SK-N-SH (cell line): ENCODE results near the gene RNF212. TPM values are rescaled to one million over a fixed set of nuclear protein-coding genes. Genes with fewer than 3 reads are reported as not detected.

Source experiments
- CTCF ChIA-PET: fragments of 300-600, 350-600 bp; formaldehyde crosslinking; extraction: SDS; loops from one replicate; lab custom pipeline; 2021; lab: Yijun Ruan, JAX
- POLR2A ChIA-PET: fragments of 350-600 bp; sonication (Branson Sonifier 250); formaldehyde crosslinking; extraction: SDS; loops from one replicate; lab custom pipeline; 2020; ENCODE audit warnings: antibody characterized with exemption, inconsistent platforms; lab: Yijun Ruan, JAX
- DNase-seq: peaks from one replicate; pipeline ENCODE4 v3.0.0; 2012
- H2AFZ ChIP-seq: fragments of 200-600 bp; sonication (generic); 2 replicates; pipeline ENCODE4 v1.8.1; 2016; ENCODE audit warnings: antibody characterized with exemption, mild to moderate bottlenecking, low read depth
- H3F3A ChIP-seq: fragments of 200-600 bp; sonication (generic); replicated peaks from 2 replicates; pipeline ENCODE3; 2016; ENCODE audit warnings: antibody characterized with exemption, mild to moderate bottlenecking; ENCODE audit not compliant: insufficient read depth
- H3K27ac ChIP-seq, 2 experiments: fragments of 200-500 bp in 1 of 2; fragments of 200-600 bp in 1 of 2; sonication (Bioruptor generic) in 1 of 2; sonication (generic), shearing (Covaris generic) in 1 of 2; 2 replicates each; pipeline versions ENCODE4 v1.5.1 to v1.6.1; 2014 to 2016; ENCODE audit warnings: low read depth in 2 of 2, inconsistent platforms in 1 of 2, low read length in 1 of 2, mild to moderate bottlenecking in 1 of 2, mixed read lengths in 1 of 2
- H3K27me3 ChIP-seq: fragments of 200-600 bp; sonication (generic), shearing (Covaris generic); 2 replicates; pipeline ENCODE4 v1.6.1; 2016; ENCODE audit warnings: mixed run types; ENCODE audit not compliant: insufficient read depth
- H3K36me3 ChIP-seq, 2 experiments: fragments of 200-500 bp in 1 of 2; fragments of 200-600 bp in 1 of 2; sonication (Bioruptor generic) in 1 of 2; sonication (generic) in 1 of 2; replicated peaks in 1 of 2; 2 replicates each; pipeline versions ENCODE3 to v1.5.1; 2014 to 2016; ENCODE audit warnings: low read length in 1 of 2, mild to moderate bottlenecking in 1 of 2; ENCODE audit not compliant: insufficient read depth in 2 of 2, control insufficient read depth in 1 of 2
- H3K4me1 ChIP-seq, 2 experiments: fragments of 200-500 bp in 1 of 2; fragments of 200-600 bp in 1 of 2; sonication (Bioruptor generic) in 1 of 2; sonication (generic), shearing (Covaris generic) in 1 of 2; 2 replicates each; pipeline versions ENCODE4 v1.5.1 to v1.6.1; 2014 to 2016; ENCODE audit warnings: low read depth in 1 of 2, low read length in 1 of 2, mixed run types in 1 of 2; ENCODE audit not compliant: insufficient read depth in 2 of 2, control insufficient read depth in 1 of 2
- H3K4me2 ChIP-seq: fragments of 200-600 bp; sonication (generic), shearing (Covaris generic); 2 replicates; pipeline ENCODE4 v1.6.1; 2017; ENCODE audit warnings: mixed run types
- H3K4me3 ChIP-seq, 2 experiments: fragments of 200-500 bp in 1 of 2; fragments of 200-600 bp in 1 of 2; sonication (Bioruptor generic) in 1 of 2; sonication (generic), shearing (Covaris generic) in 1 of 2; 2 replicates each; pipeline versions ENCODE4 v1.5.1 to v1.8.1; 2014 to 2016; ENCODE audit warnings: low read depth in 2 of 2, inconsistent platforms in 1 of 2, low read length in 1 of 2, mild to moderate bottlenecking in 1 of 2, mixed read lengths in 1 of 2, moderate library complexity in 1 of 2
- H3K79me2 ChIP-seq: fragments of 200-600 bp; sonication (generic); 2 replicates; pipeline ENCODE4 v1.8.1; 2017; ENCODE audit warnings: mild to moderate bottlenecking; ENCODE audit not compliant: insufficient read depth
- H3K9ac ChIP-seq: fragments of 200-600 bp; sonication (generic); 2 replicates; pipeline ENCODE4 v1.6.1; 2017; ENCODE audit warnings: mixed run types
- H3K9me2 ChIP-seq: fragments of 200-600 bp; sonication (generic); 2 replicates; pipeline ENCODE4 v1.6.1; 2017; ENCODE audit warnings: mixed run types
- H3K9me3 ChIP-seq: fragments of 200-600 bp; sonication (generic); 2 replicates; pipeline ENCODE4 v1.6.1; 2017; ENCODE audit warnings: mixed run types, mild to moderate bottlenecking, moderate library complexity
- H4K20me1 ChIP-seq: fragments of 200-600 bp; sonication (generic); 2 replicates; pipeline ENCODE4 v1.6.1; 2017; ENCODE audit warnings: mild to moderate bottlenecking, mixed run types; ENCODE audit not compliant: insufficient read depth
- ELF1 ChIP-seq: IDR thresholded peaks from 2 replicates; pipeline ENCODE4 v1.4.0; 2012
- FOXM1 ChIP-seq: IDR thresholded peaks from 2 replicates; pipeline ENCODE4 v1.4.0; 2012; ENCODE audit warnings: low read depth, mild to moderate bottlenecking
- JUND ChIP-seq: IDR thresholded peaks from 2 replicates; pipeline ENCODE4 v1.4.0; 2012
- MEF2A ChIP-seq: IDR thresholded peaks from 2 replicates; pipeline ENCODE4 v1.4.0; 2012; ENCODE audit warnings: low read depth, borderline replicate concordance
- NFIC ChIP-seq: IDR thresholded peaks from 2 replicates; pipeline ENCODE4 v1.4.0; 2012; ENCODE audit warnings: borderline replicate concordance
- POLR2AphosphoS5 ChIP-seq: IDR thresholded peaks from 2 replicates; pipeline ENCODE4 v1.6.1; 2012; ENCODE audit warnings: low read depth, low read length
- RAD21 ChIP-seq: IDR thresholded peaks from 2 replicates; pipeline ENCODE4 v1.6.1; 2012; ENCODE audit warnings: mild to moderate bottlenecking, low read length
- RFX5 ChIP-seq: IDR thresholded peaks from 2 replicates; pipeline ENCODE4 v1.6.1; 2012; ENCODE audit warnings: mild to moderate bottlenecking, improper control_type of control experiment, low read length
- TEAD4 ChIP-seq: IDR thresholded peaks from 2 replicates; pipeline ENCODE4 v1.4.0; 2012; ENCODE audit warnings: mild to moderate bottlenecking, borderline replicate concordance; ENCODE audit not compliant: insufficient read depth
- YY1 ChIP-seq: IDR thresholded peaks from 2 replicates; pipeline ENCODE4 v1.4.0; 2012; ENCODE audit warnings: low read depth, mild to moderate bottlenecking
- WGBS: methylation state at CpG from one replicate; pipeline ENCODE4 v1.1.6; 2017; ENCODE audit warnings: low lambda C conversion rate; 5-methylcytosine and 5-hydroxymethylcytosine counted together
- polyA plus RNA-seq, 3 experiments: library from polyadenylated mRNA; depleted of rRNA; stranded (reverse); fragments of >200 nt; gene quantifications; 2 replicates each; pipeline ENCODE4 v1.2.3, GENCODE V29; 2012
- TF ChIP-seq, protein P1 (sequence below): fragments of 150-350 bp; IDR thresholded peaks from 2 replicates; pipeline ENCODE4 v1.6.1; 2017; ENCODE audit warnings: antibody characterized with exemption, low read length, low read depth, borderline replicate concordance
- TF ChIP-seq, protein P2 (sequence below): IDR thresholded peaks from 2 replicates; pipeline ENCODE4 v1.6.1; 2012; ENCODE audit warnings: mild to moderate bottlenecking, low read depth, low read length, moderate library complexity

RNF212 gene
- polyA plus RNA-seq, 1 of the 3 experiments (the other 2 are of a cell fraction) = 7.0 TPM

DNA sequence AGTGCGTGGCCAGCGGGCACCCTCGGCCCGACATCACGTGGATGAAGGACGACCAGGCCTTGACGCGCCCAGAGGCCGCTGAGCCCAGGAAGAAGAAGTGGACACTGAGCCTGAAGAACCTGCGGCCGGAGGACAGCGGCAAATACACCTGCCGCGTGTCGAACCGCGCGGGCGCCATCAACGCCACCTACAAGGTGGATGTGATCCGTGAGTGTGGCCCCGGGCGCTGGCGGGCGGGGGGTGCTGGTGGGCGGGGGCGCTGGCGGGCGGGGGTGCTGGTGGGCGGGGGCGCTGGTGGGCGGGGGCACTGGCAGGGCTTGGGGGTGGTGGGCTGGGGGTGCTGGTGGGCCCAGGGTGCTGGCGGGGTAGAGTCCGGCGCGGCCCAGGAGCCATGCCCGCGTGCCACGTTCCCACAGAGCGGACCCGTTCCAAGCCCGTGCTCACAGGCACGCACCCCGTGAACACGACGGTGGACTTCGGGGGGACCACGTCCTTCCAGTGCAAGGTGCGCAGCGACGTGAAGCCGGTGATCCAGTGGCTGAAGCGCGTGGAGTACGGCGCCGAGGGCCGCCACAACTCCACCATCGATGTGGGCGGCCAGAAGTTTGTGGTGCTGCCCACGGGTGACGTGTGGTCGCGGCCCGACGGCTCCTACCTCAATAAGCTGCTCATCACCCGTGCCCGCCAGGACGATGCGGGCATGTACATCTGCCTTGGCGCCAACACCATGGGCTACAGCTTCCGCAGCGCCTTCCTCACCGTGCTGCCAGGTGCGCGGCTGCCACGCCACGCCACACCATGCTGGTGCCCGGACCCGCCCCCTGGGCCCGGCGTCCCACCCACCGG lies 89.2 kb downstream of the RNF212 start:
- Histone ChIP-seq H2AFZ (no peak overlapping the region), H3K9ac (no peak overlapping the region), H3K9me2 (no peaks in the 10 kb centered on the region), H3K4me3 (no peak overlapping the region), H3K36me3 (peaks cover 0 to 4% of the 10 kb centered on the region in 2 experiments), H4K20me1 (peaks cover 1% of the 10 kb centered on the region; the same call in 1 of the 2 replicates), H3K9me3 (no peaks in the 10 kb centered on the region), H3K79me2 (no peaks in the 10 kb centered on the region), H3K27me3 (no peaks in the 10 kb centered on the region), H3K4me2 (no peak overlapping the region), H3K27ac (no peak overlapping the region), H3K4me1 (no peaks in the 10 kb centered on the region; a peak in 1 of 4 replicates), H3F3A (peaks cover 8% of the 10 kb centered on the region)
- 97% methylated on average over 32 of the region's 83 CpGs for WGBS
- ChIA-PET CTCF (interaction anchor here (0.9 kb wide), 1 partner anchor 8 kb away, joined by 3 read pairs; no protein-coding TSS in a partner anchor), POLR2A (no interaction called here)
- no peak for TF ChIP-seq TEAD4
- TF ChIP-seq POLR2AphosphoS5 = no peak
- TF ChIP-seq, protein P1, sequence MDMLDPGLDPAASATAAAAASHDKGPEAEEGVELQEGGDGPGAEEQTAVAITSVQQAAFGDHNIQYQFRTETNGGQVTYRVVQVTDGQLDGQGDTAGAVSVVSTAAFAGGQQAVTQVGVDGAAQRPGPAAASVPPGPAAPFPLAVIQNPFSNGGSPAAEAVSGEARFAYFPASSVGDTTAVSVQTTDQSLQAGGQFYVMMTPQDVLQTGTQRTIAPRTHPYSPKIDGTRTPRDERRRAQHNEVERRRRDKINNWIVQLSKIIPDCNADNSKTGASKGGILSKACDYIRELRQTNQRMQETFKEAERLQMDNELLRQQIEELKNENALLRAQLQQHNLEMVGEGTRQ = no peak
- no peak for TF ChIP-seq MEF2A
- TF ChIP-seq FOXM1 = no peak
- no peak for TF ChIP-seq RAD21
- TF ChIP-seq, protein P2, sequence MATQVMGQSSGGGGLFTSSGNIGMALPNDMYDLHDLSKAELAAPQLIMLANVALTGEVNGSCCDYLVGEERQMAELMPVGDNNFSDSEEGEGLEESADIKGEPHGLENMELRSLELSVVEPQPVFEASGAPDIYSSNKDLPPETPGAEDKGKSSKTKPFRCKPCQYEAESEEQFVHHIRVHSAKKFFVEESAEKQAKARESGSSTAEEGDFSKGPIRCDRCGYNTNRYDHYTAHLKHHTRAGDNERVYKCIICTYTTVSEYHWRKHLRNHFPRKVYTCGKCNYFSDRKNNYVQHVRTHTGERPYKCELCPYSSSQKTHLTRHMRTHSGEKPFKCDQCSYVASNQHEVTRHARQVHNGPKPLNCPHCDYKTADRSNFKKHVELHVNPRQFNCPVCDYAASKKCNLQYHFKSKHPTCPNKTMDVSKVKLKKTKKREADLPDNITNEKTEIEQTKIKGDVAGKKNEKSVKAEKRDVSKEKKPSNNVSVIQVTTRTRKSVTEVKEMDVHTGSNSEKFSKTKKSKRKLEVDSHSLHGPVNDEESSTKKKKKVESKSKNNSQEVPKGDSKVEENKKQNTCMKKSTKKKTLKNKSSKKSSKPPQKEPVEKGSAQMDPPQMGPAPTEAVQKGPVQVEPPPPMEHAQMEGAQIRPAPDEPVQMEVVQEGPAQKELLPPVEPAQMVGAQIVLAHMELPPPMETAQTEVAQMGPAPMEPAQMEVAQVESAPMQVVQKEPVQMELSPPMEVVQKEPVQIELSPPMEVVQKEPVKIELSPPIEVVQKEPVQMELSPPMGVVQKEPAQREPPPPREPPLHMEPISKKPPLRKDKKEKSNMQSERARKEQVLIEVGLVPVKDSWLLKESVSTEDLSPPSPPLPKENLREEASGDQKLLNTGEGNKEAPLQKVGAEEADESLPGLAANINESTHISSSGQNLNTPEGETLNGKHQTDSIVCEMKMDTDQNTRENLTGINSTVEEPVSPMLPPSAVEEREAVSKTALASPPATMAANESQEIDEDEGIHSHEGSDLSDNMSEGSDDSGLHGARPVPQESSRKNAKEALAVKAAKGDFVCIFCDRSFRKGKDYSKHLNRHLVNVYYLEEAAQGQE = no peak
- DNase-seq = no peak

DNA sequence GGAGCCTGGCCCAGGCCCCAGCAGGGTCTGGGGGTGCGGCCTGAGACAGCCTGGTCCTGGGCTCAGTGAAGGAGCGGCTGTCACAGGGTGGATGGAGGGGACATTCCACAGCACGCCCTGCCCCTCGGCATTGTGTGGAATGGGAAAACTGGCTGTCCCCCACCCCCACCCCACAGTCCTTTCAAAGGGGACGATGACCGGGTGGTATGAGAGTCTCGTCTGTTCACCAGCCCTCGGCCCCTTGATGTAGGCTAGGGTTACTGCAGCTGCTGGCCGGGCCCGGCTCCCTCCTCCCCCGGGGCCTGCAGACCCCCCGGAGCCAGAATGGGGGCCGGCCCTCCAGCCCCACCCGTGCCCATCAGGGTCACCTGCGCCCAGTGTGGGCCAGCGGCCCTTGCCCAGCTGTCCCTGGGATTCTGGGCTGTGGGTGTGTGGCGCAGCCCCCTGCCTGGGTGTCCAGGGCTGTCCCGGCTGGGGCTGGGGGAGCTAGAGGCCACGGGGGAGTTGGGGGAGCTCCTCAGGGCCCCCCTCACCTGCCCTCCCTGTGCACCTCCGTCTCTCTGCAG lies 90.2 kb downstream of the RNF212 start:
- no peak for DNase-seq
- no peaks in the 10 kb centered on the region for H3K9me3 ChIP-seq
- H3K27me3 ChIP-seq = no peaks in the 10 kb centered on the region
- no peaks in the 10 kb centered on the region for H3K9me2 ChIP-seq
- TF ChIP-seq MEF2A (no peak), RFX5 (no peak), NFIC (no peak), JUND (no peak), YY1 (no peak), ELF1 (no peak), FOXM1 (no peak)
- peaks cover 4% of the 10 kb centered on the region; the same call in 1 of the 2 replicates for H4K20me1 ChIP-seq
- H2AFZ ChIP-seq = no peak overlapping the region
- H3K4me1 ChIP-seq = no peaks in the 10 kb centered on the region; a peak in 1 of 4 replicates
- peaks cover 8% of the 10 kb centered on the region for H3F3A ChIP-seq
- peaks cover 0 to 4% of the 10 kb centered on the region in 2 experiments for H3K36me3 ChIP-seq
- no peak overlapping the region for H3K4me3 ChIP-seq
- POLR2A ChIA-PET = no interaction called here
- H3K4me2 ChIP-seq = no peak overlapping the region
- WGBS = no CpG with 5 or more reads among the region's 20 CpGs
- no peaks in the 10 kb centered on the region for H3K79me2 ChIP-seq
- H3K9ac ChIP-seq = no peak overlapping the region
- H3K27ac ChIP-seq = no peak overlapping the region
- CTCF ChIA-PET = interaction anchor here (0.9 kb wide), 1 partner anchor 9 kb away, joined by 3 read pairs; no protein-coding TSS in a partner anchor
